Measurements from ENCODE around the gene AS3MT.

Gene AS3MT

DNA sequence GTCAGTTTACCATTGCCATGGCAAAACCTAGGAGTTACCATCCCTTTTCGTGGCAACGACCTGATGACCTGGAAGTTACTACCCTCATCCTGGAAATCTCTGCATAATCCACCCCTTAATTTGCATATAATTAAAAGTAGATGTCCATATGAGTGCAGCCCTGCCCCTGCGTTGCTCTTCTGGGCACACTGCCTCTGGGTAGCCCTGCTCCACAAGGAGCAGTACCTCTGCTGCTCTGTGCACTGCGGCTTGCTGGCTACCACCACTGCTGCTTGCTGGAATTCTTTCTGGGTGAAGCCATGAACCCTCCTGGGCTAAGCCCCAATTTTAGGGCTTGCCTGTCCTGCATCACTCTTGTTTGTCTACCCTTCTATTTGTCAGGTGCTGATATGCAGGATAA is 44.6 kb upstream of the AS3MT start:
- H4K20me1 ChIP-seq (ENCODE audit: low read depth, low read length): no peaks in the 10 kb centered on the region
- no peak overlapping the region for H3K27ac ChIP-seq (ENCODE audit: low read depth, low read length)
- no peaks in the 10 kb centered on the region for H3K9me3 ChIP-seq (ENCODE audit: insufficient read depth, low read length)
- no peak overlapping the region for H3K4me3 ChIP-seq (ENCODE audit: insufficient read depth, low read length, poor library complexity, severe bottlenecking)
- H3K27me3 ChIP-seq (ENCODE audit: low read length): no peaks in the 10 kb centered on the region
- no peaks in the 10 kb centered on the region for H3K9me2 ChIP-seq (replicated peaks; ENCODE audit: insufficient read depth, low read length)
- H2AFZ ChIP-seq (ENCODE audit: low read depth, low read length, severe bottlenecking): no peak overlapping the region
- no peak for TF ChIP-seq EZH2phosphoT487 (conservative IDR thresholded peaks at IDR 0.05; ENCODE audit: low read length)
- TF ChIP-seq, protein P1, sequence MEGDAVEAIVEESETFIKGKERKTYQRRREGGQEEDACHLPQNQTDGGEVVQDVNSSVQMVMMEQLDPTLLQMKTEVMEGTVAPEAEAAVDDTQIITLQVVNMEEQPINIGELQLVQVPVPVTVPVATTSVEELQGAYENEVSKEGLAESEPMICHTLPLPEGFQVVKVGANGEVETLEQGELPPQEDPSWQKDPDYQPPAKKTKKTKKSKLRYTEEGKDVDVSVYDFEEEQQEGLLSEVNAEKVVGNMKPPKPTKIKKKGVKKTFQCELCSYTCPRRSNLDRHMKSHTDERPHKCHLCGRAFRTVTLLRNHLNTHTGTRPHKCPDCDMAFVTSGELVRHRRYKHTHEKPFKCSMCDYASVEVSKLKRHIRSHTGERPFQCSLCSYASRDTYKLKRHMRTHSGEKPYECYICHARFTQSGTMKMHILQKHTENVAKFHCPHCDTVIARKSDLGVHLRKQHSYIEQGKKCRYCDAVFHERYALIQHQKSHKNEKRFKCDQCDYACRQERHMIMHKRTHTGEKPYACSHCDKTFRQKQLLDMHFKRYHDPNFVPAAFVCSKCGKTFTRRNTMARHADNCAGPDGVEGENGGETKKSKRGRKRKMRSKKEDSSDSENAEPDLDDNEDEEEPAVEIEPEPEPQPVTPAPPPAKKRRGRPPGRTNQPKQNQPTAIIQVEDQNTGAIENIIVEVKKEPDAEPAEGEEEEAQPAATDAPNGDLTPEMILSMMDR (IDR thresholded peaks at IDR 0.05; ENCODE audit: insufficient read depth, low read length, poor library complexity, severe bottlenecking): no peak
- H3F3A ChIP-seq (ENCODE audit: insufficient read depth): no peaks in the 10 kb centered on the region
- no peak overlapping the region for H3K4me2 ChIP-seq (ENCODE audit: low read depth, low read length, poor library complexity, severe bottlenecking)
- H3K9ac ChIP-seq (ENCODE audit: low read length): no peak overlapping the region
- no peaks in the 10 kb centered on the region for H3K36me3 ChIP-seq (ENCODE audit: low read length)
- H3K79me2 ChIP-seq (ENCODE audit: insufficient read depth, low read length): no peaks in the 10 kb centered on the region

DNA sequence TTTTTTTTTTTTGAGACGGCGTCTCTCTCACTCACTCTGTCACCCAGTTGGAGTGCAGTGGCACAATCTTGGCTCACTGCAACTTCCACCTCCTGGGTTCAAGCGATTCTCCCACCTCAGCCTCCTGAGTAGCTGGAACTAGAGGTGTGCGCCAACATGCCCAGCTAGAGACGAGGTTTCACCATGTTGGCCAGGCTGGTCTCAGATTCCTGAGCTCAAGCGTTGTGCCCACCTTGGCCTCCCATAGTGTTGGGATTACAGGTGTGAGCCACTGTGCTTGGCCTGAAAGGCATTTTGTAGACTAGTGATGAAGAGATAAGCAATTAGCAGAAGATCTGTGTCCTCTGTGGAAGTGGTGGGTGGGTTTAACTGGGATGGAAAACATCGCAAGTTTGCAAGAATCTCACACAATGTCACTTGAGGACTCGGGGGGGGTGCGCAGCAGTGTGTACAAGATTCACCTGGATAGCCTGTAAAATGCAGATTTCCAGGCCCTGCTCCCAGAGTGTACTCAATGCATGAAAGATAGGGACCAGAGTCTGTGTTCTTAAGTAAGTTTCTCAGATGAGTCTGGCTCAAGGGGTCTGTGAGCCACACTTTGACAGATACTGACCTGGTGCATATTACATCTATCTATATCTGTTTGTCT is 43.0 kb upstream of the AS3MT start:
- Histone ChIP-seq H2AFZ (ENCODE audit: low read depth, low read length, severe bottlenecking) (no peak overlapping the region), H3K27me3 (ENCODE audit: low read length) (no peaks in the 10 kb centered on the region), H3K9me3 (ENCODE audit: insufficient read depth, low read length) (no peaks in the 10 kb centered on the region), H3K27ac (ENCODE audit: low read depth, low read length) (no peak overlapping the region), H3F3A (ENCODE audit: insufficient read depth) (no peaks in the 10 kb centered on the region), H3K4me3 (ENCODE audit: insufficient read depth, low read length, poor library complexity, severe bottlenecking) (no peak overlapping the region), H3K4me2 (ENCODE audit: low read depth, low read length, poor library complexity, severe bottlenecking) (no peak overlapping the region), H4K20me1 (ENCODE audit: low read depth, low read length) (no peaks in the 10 kb centered on the region), H3K79me2 (ENCODE audit: insufficient read depth, low read length) (no peaks in the 10 kb centered on the region), H3K36me3 (ENCODE audit: low read length) (no peaks in the 10 kb centered on the region), H3K9ac (ENCODE audit: low read length) (no peak overlapping the region), H3K9me2 (replicated peaks; ENCODE audit: insufficient read depth, low read length) (no peaks in the 10 kb centered on the region)
- no peak for TF ChIP-seq EZH2phosphoT487 (conservative IDR thresholded peaks at IDR 0.05; ENCODE audit: low read length)
- TF ChIP-seq, protein P1 (IDR thresholded peaks at IDR 0.05; ENCODE audit: insufficient read depth, low read length, poor library complexity, severe bottlenecking): no peak

DNA sequence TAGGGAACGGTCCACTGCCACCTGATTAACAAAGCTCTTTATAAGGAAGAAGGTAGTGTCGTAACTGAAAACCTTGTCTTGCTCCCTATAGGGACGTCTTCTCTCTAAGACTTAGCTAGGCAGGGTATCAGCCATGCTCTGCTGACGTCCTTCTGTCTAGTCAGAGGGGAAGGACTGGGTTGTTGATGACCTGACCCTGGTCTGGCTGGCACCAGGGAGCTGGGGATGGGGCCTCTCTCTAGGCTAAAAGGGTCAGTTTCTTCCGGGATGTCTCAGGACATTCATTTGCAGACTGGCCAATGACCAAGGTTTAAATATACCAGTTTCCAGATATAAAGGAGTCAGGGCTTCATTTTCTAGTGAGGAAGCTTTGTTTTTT is 41.7 kb upstream of the AS3MT start:
- Histone ChIP-seq H3K9me3 (ENCODE audit: insufficient read depth, low read length) (no peaks in the 10 kb centered on the region), H3K9ac (ENCODE audit: low read length) (no peak overlapping the region), H3K9me2 (replicated peaks; ENCODE audit: insufficient read depth, low read length) (no peaks in the 10 kb centered on the region), H3K27me3 (ENCODE audit: low read length) (no peaks in the 10 kb centered on the region), H3K36me3 (ENCODE audit: low read length) (no peaks in the 10 kb centered on the region), H3K4me2 (ENCODE audit: low read depth, low read length, poor library complexity, severe bottlenecking) (no peak overlapping the region), H3K79me2 (ENCODE audit: insufficient read depth, low read length) (no peaks in the 10 kb centered on the region), H3K4me3 (ENCODE audit: insufficient read depth, low read length, poor library complexity, severe bottlenecking) (no peak overlapping the region), H3F3A (ENCODE audit: insufficient read depth) (no peaks in the 10 kb centered on the region), H2AFZ (ENCODE audit: low read depth, low read length, severe bottlenecking) (no peak overlapping the region), H4K20me1 (ENCODE audit: low read depth, low read length) (no peaks in the 10 kb centered on the region), H3K27ac (ENCODE audit: low read depth, low read length) (no peak overlapping the region)
- TF ChIP-seq, protein P1 (IDR thresholded peaks at IDR 0.05; ENCODE audit: insufficient read depth, low read length, poor library complexity, severe bottlenecking): no peak
- TF ChIP-seq EZH2phosphoT487 (conservative IDR thresholded peaks at IDR 0.05; ENCODE audit: low read length): no peak

Data from SU-DHL-6 (cell line).